Measurements from ENCODE around the gene RYK.

RYK gene

GRCh38 chr3:134186391-134186790 lies 64.3 kb downstream of the RYK start:
- TF ChIP-seq TCF12 (IDR thresholded peaks at IDR 0.05; ENCODE audit: low read depth): no peak
- no peak for TF ChIP-seq EGR1 (IDR thresholded peaks at IDR 0.05)
- TF ChIP-seq REST (IDR thresholded peaks at IDR 0.05; ENCODE audit: low read depth): no peak
- no peak for TF ChIP-seq EP300 (IDR thresholded peaks at IDR 0.05; ENCODE audit: borderline replicate concordance)
- TF ChIP-seq YY1 (IDR thresholded peaks at IDR 0.05; ENCODE audit: low read depth): no peak
- TF ChIP-seq NFIC (IDR thresholded peaks at IDR 0.05): no peak
- no peak for TF ChIP-seq USF1 (IDR thresholded peaks at IDR 0.05)
- no peak for TF ChIP-seq FOXM1 (IDR thresholded peaks at IDR 0.05; ENCODE audit: borderline replicate concordance, low read depth)
- TF ChIP-seq CREB1 (IDR thresholded peaks at IDR 0.05; ENCODE audit: low read depth): no peak
- no peak for TF ChIP-seq ZBTB7A (IDR thresholded peaks at IDR 0.05; ENCODE audit: low read depth)

DNA sequence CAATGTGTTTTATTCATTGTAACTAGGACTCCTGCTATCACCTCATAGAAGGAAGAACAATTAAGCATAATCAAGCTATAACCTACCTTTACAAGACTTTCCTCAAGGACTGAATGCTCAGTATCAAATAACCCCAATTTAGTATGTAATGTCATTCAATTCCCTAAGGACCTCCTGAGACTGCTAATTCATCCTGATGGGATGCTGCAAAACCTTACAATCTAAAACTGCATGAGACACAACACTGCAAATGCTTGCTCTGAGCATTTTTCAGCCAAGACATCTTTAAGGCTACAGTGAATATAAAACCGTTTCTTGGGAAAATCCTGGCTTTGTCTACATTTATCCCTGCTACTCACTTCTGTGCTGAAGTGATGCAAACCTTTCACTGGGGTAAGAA lies 69.9 kb downstream of the RYK start:
- TF ChIP-seq REST (IDR thresholded peaks at IDR 0.05; ENCODE audit: low read depth): no peak
- TF ChIP-seq FOXM1 (IDR thresholded peaks at IDR 0.05; ENCODE audit: borderline replicate concordance, low read depth): no peak
- TF ChIP-seq YY1 (IDR thresholded peaks at IDR 0.05; ENCODE audit: low read depth): no peak
- no peak for TF ChIP-seq ZBTB7A (IDR thresholded peaks at IDR 0.05; ENCODE audit: low read depth)
- no peak for TF ChIP-seq RAD21 (IDR thresholded peaks at IDR 0.05; ENCODE audit: low read depth)
- no peak for TF ChIP-seq USF1 (IDR thresholded peaks at IDR 0.05)
- TF ChIP-seq NFIC (IDR thresholded peaks at IDR 0.05): no peak
- TF ChIP-seq EGR1 (IDR thresholded peaks at IDR 0.05): no peak
- no peak for TF ChIP-seq TCF12 (IDR thresholded peaks at IDR 0.05; ENCODE audit: low read depth)
- TF ChIP-seq TAF1 (IDR thresholded peaks at IDR 0.05; ENCODE audit: low read depth): no peak
- no peak for TF ChIP-seq CEBPB (IDR thresholded peaks at IDR 0.05)
- TF ChIP-seq, protein P1, sequence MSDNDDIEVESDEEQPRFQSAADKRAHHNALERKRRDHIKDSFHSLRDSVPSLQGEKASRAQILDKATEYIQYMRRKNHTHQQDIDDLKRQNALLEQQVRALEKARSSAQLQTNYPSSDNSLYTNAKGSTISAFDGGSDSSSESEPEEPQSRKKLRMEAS (IDR thresholded peaks at IDR 0.05): no peak
- no peak for TF ChIP-seq EP300 (IDR thresholded peaks at IDR 0.05; ENCODE audit: borderline replicate concordance)
- TF ChIP-seq CREB1 (IDR thresholded peaks at IDR 0.05; ENCODE audit: low read depth): no peak
- no peak for TF ChIP-seq TEAD4 (IDR thresholded peaks at IDR 0.05)

- no peak for TF ChIP-seq USF1 (IDR thresholded peaks at IDR 0.05)
- TF ChIP-seq REST (IDR thresholded peaks at IDR 0.05; ENCODE audit: low read depth): no peak
- TF ChIP-seq CEBPB (IDR thresholded peaks at IDR 0.05): no peak
- TF ChIP-seq, protein P1 (IDR thresholded peaks at IDR 0.05): no peak
- no peak for TF ChIP-seq EGR1 (IDR thresholded peaks at IDR 0.05)
- no peak for TF ChIP-seq FOXM1 (IDR thresholded peaks at IDR 0.05; ENCODE audit: borderline replicate concordance, low read depth)
- no peak for TF ChIP-seq YY1 (IDR thresholded peaks at IDR 0.05; ENCODE audit: low read depth)
- TF ChIP-seq TCF12 (IDR thresholded peaks at IDR 0.05; ENCODE audit: low read depth): no peak
- no peak for TF ChIP-seq RAD21 (IDR thresholded peaks at IDR 0.05; ENCODE audit: low read depth)
- no peak for TF ChIP-seq EP300 (IDR thresholded peaks at IDR 0.05; ENCODE audit: borderline replicate concordance)
- no peak for TF ChIP-seq CREB1 (IDR thresholded peaks at IDR 0.05; ENCODE audit: low read depth)
- no peak for TF ChIP-seq TAF1 (IDR thresholded peaks at IDR 0.05; ENCODE audit: low read depth)
- no peak for TF ChIP-seq ZBTB7A (IDR thresholded peaks at IDR 0.05; ENCODE audit: low read depth)
- TF ChIP-seq TEAD4 (IDR thresholded peaks at IDR 0.05): no peak
Observed at GRCh38 chr3:134179508-134179907, 71.2 kb downstream of the RYK start.

DNA sequence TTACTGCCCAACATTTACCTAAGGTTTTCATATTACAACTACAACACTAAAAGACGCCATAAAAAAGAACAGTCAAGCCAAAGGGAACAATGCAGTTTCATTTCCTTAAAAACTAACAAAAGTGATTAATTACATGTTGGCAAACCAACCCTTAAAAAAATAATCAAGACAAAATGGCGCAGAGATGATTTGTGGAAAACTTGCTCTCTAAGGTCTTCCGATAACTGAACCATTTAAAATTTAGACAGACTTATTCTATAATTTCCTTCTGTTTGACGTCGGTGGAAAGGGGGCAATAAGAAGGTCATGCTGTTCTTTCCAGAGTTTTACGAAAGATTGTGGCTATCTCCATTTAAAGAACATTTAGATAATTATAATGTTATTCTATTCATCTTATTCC lies 87.6 kb downstream of the RYK start:
- TF ChIP-seq EGR1 (IDR thresholded peaks at IDR 0.05) (no peak), YY1 (IDR thresholded peaks at IDR 0.05; ENCODE audit: low read depth) (no peak), REST (IDR thresholded peaks at IDR 0.05; ENCODE audit: low read depth) (no peak), ZBTB7A (IDR thresholded peaks at IDR 0.05; ENCODE audit: low read depth) (no peak), CREB1 (IDR thresholded peaks at IDR 0.05; ENCODE audit: low read depth) (no peak), CEBPB (IDR thresholded peaks at IDR 0.05) (no peak), TCF12 (IDR thresholded peaks at IDR 0.05; ENCODE audit: low read depth) (no peak), NFIC (IDR thresholded peaks at IDR 0.05) (no peak), FOXM1 (IDR thresholded peaks at IDR 0.05; ENCODE audit: borderline replicate concordance, low read depth) (no peak), TAF1 (IDR thresholded peaks at IDR 0.05; ENCODE audit: low read depth) (no peak), TEAD4 (IDR thresholded peaks at IDR 0.05) (no peak), USF1 (IDR thresholded peaks at IDR 0.05) (no peak), EP300 (IDR thresholded peaks at IDR 0.05; ENCODE audit: borderline replicate concordance) (no peak)

Data from Ishikawa (cell line).